ENCODE data around the gene PDGFD.

DNA sequence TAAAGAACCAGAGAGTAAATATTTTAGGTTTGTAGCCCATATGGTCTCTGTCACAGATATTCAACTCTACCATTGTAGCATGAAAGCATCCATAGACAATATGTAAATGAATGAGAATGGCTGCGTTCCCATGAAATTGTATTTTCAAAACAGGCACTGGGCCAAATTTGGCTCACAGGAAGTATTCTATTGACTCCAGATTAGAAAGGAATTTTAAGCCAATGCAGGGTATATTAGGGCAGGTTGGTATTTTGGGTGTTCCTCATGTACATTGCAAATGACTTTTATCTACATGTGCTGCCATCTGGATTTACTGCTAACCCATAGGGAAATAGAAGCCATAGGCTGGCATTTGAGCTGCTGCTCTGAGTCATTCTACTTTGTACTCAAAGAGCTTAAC is 35.1 kb upstream of the PDGFD start:
- TF ChIP-seq USF2 (IDR thresholded peaks at IDR 0.05; ENCODE audit: borderline replicate concordance, low read depth, low read length) (no peak), POLR2AphosphoS5 (IDR thresholded peaks at IDR 0.05; ENCODE audit: low read depth, low read length) (no peak), NFIC (IDR thresholded peaks at IDR 0.05; ENCODE audit: borderline replicate concordance) (no peak), MAX (IDR thresholded peaks at IDR 0.05; ENCODE audit: low read depth) (no peak), TCF12 (IDR thresholded peaks at IDR 0.05) (no peak), ZBTB33 (IDR thresholded peaks at IDR 0.05; ENCODE audit: borderline replicate concordance, low read depth) (no peak), PBX3 (IDR thresholded peaks at IDR 0.05) (no peak), EZH2phosphoT487 (IDR thresholded peaks at IDR 0.05; ENCODE audit: borderline replicate concordance, low read depth) (no peak)
- TF ChIP-seq, protein P1, sequence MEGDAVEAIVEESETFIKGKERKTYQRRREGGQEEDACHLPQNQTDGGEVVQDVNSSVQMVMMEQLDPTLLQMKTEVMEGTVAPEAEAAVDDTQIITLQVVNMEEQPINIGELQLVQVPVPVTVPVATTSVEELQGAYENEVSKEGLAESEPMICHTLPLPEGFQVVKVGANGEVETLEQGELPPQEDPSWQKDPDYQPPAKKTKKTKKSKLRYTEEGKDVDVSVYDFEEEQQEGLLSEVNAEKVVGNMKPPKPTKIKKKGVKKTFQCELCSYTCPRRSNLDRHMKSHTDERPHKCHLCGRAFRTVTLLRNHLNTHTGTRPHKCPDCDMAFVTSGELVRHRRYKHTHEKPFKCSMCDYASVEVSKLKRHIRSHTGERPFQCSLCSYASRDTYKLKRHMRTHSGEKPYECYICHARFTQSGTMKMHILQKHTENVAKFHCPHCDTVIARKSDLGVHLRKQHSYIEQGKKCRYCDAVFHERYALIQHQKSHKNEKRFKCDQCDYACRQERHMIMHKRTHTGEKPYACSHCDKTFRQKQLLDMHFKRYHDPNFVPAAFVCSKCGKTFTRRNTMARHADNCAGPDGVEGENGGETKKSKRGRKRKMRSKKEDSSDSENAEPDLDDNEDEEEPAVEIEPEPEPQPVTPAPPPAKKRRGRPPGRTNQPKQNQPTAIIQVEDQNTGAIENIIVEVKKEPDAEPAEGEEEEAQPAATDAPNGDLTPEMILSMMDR (IDR thresholded peaks at IDR 0.05), result no peak
